ENCODE data around the gene MMP7. TPM values are rescaled to one million over a fixed set of nuclear protein-coding genes. Genes with fewer than 3 reads are reported as not detected.

MMP7 gene
- total and polyA plus RNA-seq, 2 donors (not counting 3 experiments of a cell fraction or from before 2014, with no cell fraction given), result 0.65 TPM; not detected in 1

GRCh38 chr11:102493524-102493923, 37.0 kb downstream of the MMP7 start:
- TF ChIP-seq POLR2AphosphoS5 (IDR thresholded peaks at IDR 0.05; ENCODE audit: insufficient read depth, low read depth, low read length), result no peak
- no peak overlapping the region for H3K4me3 ChIP-seq (replicated peaks in 1 of 3; ENCODE audit: insufficient read depth in 1 of 3, low read depth in 1 of 3, low read length in 3 of 3)
- peaks cover 13% of the 10 kb centered on the region for H3K4me1 ChIP-seq (ENCODE audit: control insufficient read depth, extremely low read depth, insufficient read depth, low read length)
- CTCF ChIA-PET, result interaction anchor here (1.0 to 3.7 kb wide), 7 partner anchors 8 to 199 kb away, joined by 3 to 23 read pairs (median 4); no protein-coding TSS in a partner anchor
- dilution Hi-C loops (cut with MboI; ENCODE audit: extremely low pct_ligation_motif_present, low sequenced_read_pairs), result no loop called here
- H3K36me3 ChIP-seq (ENCODE audit: control insufficient read depth in 2 of 2, extremely low read depth in 1 of 2, insufficient read depth in 2 of 2, low read length in 2 of 2), result no peaks in the 10 kb centered on the region
- no peak overlapping the region for H2AFZ ChIP-seq (ENCODE audit: low read depth, low read length)
- no peaks in the 10 kb centered on the region for H3K9me1 ChIP-seq (replicated peaks; ENCODE audit: control insufficient read depth, extremely low read depth, insufficient read depth, low read length)
- no TSS peak for BruUV-seq (replicated peaks)
- DNase-seq (ENCODE audit: low read depth, low spot score), result no peak
- H3K27me3 ChIP-seq (ENCODE audit: control insufficient read depth in 2 of 2, insufficient read depth in 2 of 2, low read length in 2 of 2), result no peaks in the 10 kb centered on the region
- H3K9me3 ChIP-seq (replicated peaks; ENCODE audit: control insufficient read depth, insufficient read depth, low read length), result no peaks in the 10 kb centered on the region
- H3K27ac ChIP-seq (ENCODE audit: insufficient read depth, low read depth, low read length), result no peak overlapping the region
- H3K4me2 ChIP-seq (ENCODE audit: insufficient read depth, low read length), result no peak overlapping the region
- POLR2A ChIA-PET, result no interaction called here
- H4K20me1 ChIP-seq (replicated peaks; ENCODE audit: control insufficient read depth, extremely low read depth, insufficient read depth, low read length), result no peaks in the 10 kb centered on the region
- intact Hi-C loops (cut with micrococcal nuclease), result no loop called here
- no peaks in the 10 kb centered on the region for H3K79me2 ChIP-seq (ENCODE audit: control insufficient read depth, insufficient read depth, low read length)
- no peak for FAIRE-seq
- no peak overlapping the region for H3K9ac ChIP-seq (replicated peaks; ENCODE audit: extremely low read depth, insufficient read depth, low read length)

GRCh38 chr11:102491969-102492368, 38.6 kb downstream of the MMP7 start:
- Histone ChIP-seq H3K4me2 (ENCODE audit: insufficient read depth, low read length) (no peak overlapping the region), H3K9ac (replicated peaks; ENCODE audit: extremely low read depth, insufficient read depth, low read length) (no peak overlapping the region), H3K36me3 (ENCODE audit: control insufficient read depth in 2 of 2, extremely low read depth in 1 of 2, insufficient read depth in 2 of 2, low read length in 2 of 2) (no peaks in the 10 kb centered on the region), H2AFZ (ENCODE audit: low read depth, low read length) (no peak overlapping the region), H3K79me2 (ENCODE audit: control insufficient read depth, insufficient read depth, low read length) (no peaks in the 10 kb centered on the region), H4K20me1 (replicated peaks; ENCODE audit: control insufficient read depth, extremely low read depth, insufficient read depth, low read length) (no peaks in the 10 kb centered on the region), H3K27ac (ENCODE audit: insufficient read depth, low read depth, low read length) (no peak overlapping the region), H3K9me3 (replicated peaks; ENCODE audit: control insufficient read depth, insufficient read depth, low read length) (no peaks in the 10 kb centered on the region), H3K4me3 (replicated peaks in 1 of 3; ENCODE audit: insufficient read depth in 1 of 3, low read depth in 1 of 3, low read length in 3 of 3) (no peak overlapping the region), H3K9me1 (replicated peaks; ENCODE audit: control insufficient read depth, extremely low read depth, insufficient read depth, low read length) (no peaks in the 10 kb centered on the region), H3K4me1 (ENCODE audit: control insufficient read depth, extremely low read depth, insufficient read depth, low read length) (peaks cover 13% of the 10 kb centered on the region), H3K27me3 (ENCODE audit: control insufficient read depth in 2 of 2, insufficient read depth in 2 of 2, low read length in 2 of 2) (no peaks in the 10 kb centered on the region)
- BruUV-seq (replicated peaks), result no TSS peak
- ChIA-PET POLR2A (no interaction called here), CTCF (interaction anchor here (1.0 to 3.7 kb wide), 3 partner anchors 34 to 125 kb away, joined by 3 to 23 read pairs (median 7); no protein-coding TSS in a partner anchor)
- DNase-seq (ENCODE audit: low read depth, low spot score), result no peak
- intact Hi-C loops (cut with micrococcal nuclease), result no loop called here
- no peak for FAIRE-seq
- TF ChIP-seq EZH2 (IDR thresholded peaks at IDR 0.05; ENCODE audit: borderline replicate concordance, low read depth, low read length, severe bottlenecking), result no peak
- TF ChIP-seq CTCF (IDR thresholded peaks at IDR 0.05; ENCODE audit: extremely low read depth in 1 of 2, insufficient read depth in 1 of 2, low read depth in 1 of 2, low read length in 2 of 2), result no peak
- TF ChIP-seq POLR2AphosphoS5 (IDR thresholded peaks at IDR 0.05; ENCODE audit: insufficient read depth, low read depth, low read length), result no peak
- TF ChIP-seq FOS (IDR thresholded peaks at IDR 0.05; ENCODE audit: borderline replicate concordance, insufficient read depth, low read length), result no peak
- TF ChIP-seq GATA2 (IDR thresholded peaks at IDR 0.05; ENCODE audit: insufficient read depth, insufficient read length, low read depth, low read length), result no peak
- dilution Hi-C loops (cut with MboI; ENCODE audit: extremely low pct_ligation_motif_present, low sequenced_read_pairs), result no loop called here
